Parathyroid adenoma (tissue), 2 donors: ENCODE data around the gene ZNF562.

Experiments
- H2AFZ ChIP-seq: fragments of 300-600 bp; sonication (generic); one replicate; pipeline ENCODE4 v1.7.0; 2017; ENCODE audit warnings: antibody characterized with exemption, mild to moderate bottlenecking
- H3K27ac ChIP-seq: fragments of 300-600 bp; sonication (generic); one replicate; pipeline ENCODE4 v1.7.0; 2017
- H3K27me3 ChIP-seq: fragments of 300-600 bp; sonication (generic); one replicate; pipeline ENCODE4 v1.7.0; 2017; ENCODE audit warnings: low read length; ENCODE audit not compliant: control insufficient read depth, insufficient read depth
- H3K36me3 ChIP-seq: fragments of 300-600 bp; sonication (generic); one replicate; pipeline ENCODE4 v1.7.0; 2017; ENCODE audit warnings: low read length; ENCODE audit not compliant: control insufficient read depth, insufficient read depth
- H3K4me1 ChIP-seq: fragments of 300-600 bp; sonication (generic); one replicate; pipeline ENCODE4 v1.7.0; 2017; ENCODE audit warnings: control low read depth
- H3K4me2 ChIP-seq: fragments of 300-600 bp; sonication (generic); one replicate; pipeline ENCODE4 v1.7.0; 2017; ENCODE audit warnings: low read length
- H3K4me3 ChIP-seq: fragments of 300-600 bp; sonication (generic); one replicate; pipeline ENCODE4 v1.7.0; 2017; ENCODE audit warnings: low read depth, low read length
- H3K79me2 ChIP-seq: fragments of 300-600 bp; sonication (generic); one replicate; pipeline ENCODE4 v1.7.0; 2017; ENCODE audit warnings: control low read depth
- H3K9ac ChIP-seq: fragments of 300-600 bp; sonication (generic); one replicate; pipeline ENCODE4 v1.7.0; 2017; ENCODE audit warnings: mild to moderate bottlenecking
- H3K9me3 ChIP-seq: fragments of 300-600 bp; sonication (generic); one replicate; pipeline ENCODE4 v1.7.0; 2017; ENCODE audit warnings: low read length; ENCODE audit not compliant: control insufficient read depth
- TF ChIP-seq, protein P1 (sequence below): fragments of 300-600 bp; sonication (generic); IDR thresholded peaks from one replicate; pipeline ENCODE4 v1.7.0; 2017; ENCODE audit warnings: antibody characterized with exemption, mild to moderate bottlenecking
- donor health status: primary hyperparathyroidism.

The ZNF562 gene

DNA sequence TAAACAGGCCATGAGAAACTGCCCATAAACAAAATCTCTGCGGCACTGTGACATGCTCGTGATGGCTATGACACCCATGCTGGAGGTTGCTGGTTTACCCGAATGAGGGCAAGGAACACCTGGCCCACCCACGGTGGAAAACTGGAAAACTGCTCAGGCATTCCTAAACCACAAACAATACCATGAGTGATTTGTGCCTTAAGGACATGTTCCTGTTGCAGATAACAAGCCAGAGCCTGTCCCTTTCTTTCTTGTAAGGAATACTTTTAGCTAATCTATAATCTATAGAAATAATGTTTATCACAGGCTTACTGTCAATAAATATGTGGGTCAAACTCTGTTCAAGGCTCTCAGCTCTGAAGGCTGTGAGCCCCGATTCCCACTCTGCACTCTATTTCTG, 66.0 kb downstream of the ZNF562 start:
- Histone ChIP-seq H3K4me1 (no peaks in the 10 kb centered on the region), H3K27ac (no peak overlapping the region), H3K4me2 (no peak overlapping the region), H3K9me3 (no peaks in the 10 kb centered on the region), H3K9ac (no peak overlapping the region), H3K4me3 (no peak overlapping the region), H3K79me2 (no peaks in the 10 kb centered on the region), H2AFZ (no peak overlapping the region), H3K36me3 (no peaks in the 10 kb centered on the region), H3K27me3 (no peaks in the 10 kb centered on the region)
- TF ChIP-seq, protein P1, sequence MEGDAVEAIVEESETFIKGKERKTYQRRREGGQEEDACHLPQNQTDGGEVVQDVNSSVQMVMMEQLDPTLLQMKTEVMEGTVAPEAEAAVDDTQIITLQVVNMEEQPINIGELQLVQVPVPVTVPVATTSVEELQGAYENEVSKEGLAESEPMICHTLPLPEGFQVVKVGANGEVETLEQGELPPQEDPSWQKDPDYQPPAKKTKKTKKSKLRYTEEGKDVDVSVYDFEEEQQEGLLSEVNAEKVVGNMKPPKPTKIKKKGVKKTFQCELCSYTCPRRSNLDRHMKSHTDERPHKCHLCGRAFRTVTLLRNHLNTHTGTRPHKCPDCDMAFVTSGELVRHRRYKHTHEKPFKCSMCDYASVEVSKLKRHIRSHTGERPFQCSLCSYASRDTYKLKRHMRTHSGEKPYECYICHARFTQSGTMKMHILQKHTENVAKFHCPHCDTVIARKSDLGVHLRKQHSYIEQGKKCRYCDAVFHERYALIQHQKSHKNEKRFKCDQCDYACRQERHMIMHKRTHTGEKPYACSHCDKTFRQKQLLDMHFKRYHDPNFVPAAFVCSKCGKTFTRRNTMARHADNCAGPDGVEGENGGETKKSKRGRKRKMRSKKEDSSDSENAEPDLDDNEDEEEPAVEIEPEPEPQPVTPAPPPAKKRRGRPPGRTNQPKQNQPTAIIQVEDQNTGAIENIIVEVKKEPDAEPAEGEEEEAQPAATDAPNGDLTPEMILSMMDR: no peak

DNA sequence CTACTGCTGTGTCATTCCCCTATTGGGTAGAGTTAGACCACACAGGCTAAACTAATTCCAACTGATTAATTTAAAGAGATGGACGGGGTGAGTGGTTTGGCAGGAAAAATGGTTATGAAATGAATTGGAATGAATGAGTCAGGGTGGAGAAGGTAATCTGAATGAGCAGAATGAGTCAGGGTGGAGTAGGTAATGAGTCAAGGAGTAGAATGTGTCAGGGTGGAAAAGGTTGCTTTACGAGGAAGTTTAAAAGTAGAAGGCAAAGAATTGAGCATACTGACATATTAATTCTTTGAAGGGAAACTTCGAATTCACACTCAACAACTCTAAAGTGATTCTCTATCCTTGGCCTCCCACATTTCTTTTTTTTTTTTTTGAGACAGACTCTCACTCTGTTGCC, 77.9 kb downstream of the ZNF562 start:
- Histone ChIP-seq H3K4me1 (no peaks in the 10 kb centered on the region), H3K4me2 (no peak overlapping the region), H2AFZ (no peak overlapping the region), H3K4me3 (no peak overlapping the region), H3K9ac (no peak overlapping the region), H3K9me3 (no peaks in the 10 kb centered on the region), H3K79me2 (no peaks in the 10 kb centered on the region), H3K27ac (no peak overlapping the region), H3K36me3 (no peaks in the 10 kb centered on the region), H3K27me3 (no peaks in the 10 kb centered on the region)
- TF ChIP-seq, protein P1: no peak
